NCI-H460 (cell line): ENCODE data around the gene WDR59. TPM values are rescaled to one million over a fixed set of nuclear protein-coding genes. Genes with fewer than 3 reads are reported as not detected.

ENCODE experiments used
- DNase-seq: peaks from one replicate; pipeline ENCODE4 v3.0.0-alpha.2; 2016; ENCODE audit warnings: low read depth; ENCODE audit errors: extremely low read depth
- total RNA-seq: library from RNA; depleted of rRNA; stranded (reverse); fragments of >200 nt; shearing (Covaris generic); gene quantifications from 2 replicates; pipeline ENCODE4 v1.2.3, GENCODE V29; 2014

WDR59 gene
- total RNA-seq, 1 experiment from 2014 or later = 19.7 TPM

GRCh38 chr16:74984194-74984528 lies 762 bp downstream of the WDR59 start:
- DNase-seq = no peak

GRCh38 chr16:74982256-74982655 lies 2.7 kb downstream of the WDR59 start:
- no peak for DNase-seq

GRCh38 chr16:74975591-74975990 lies 9.3 kb downstream of the WDR59 start:
- DNase-seq = no peak

- DNase-seq = no peak
Observed at GRCh38 chr16:74973304-74973703, 11.6 kb downstream of the WDR59 start.

GRCh38 chr16:74954763-74955162 lies 30.2 kb downstream of the WDR59 start:
- DNase-seq = no peak

- DNase-seq = no peak
Observed at GRCh38 chr16:74951681-74952080, 33.2 kb downstream of the WDR59 start.

- no peak for DNase-seq
Observed at GRCh38 chr16:74951206-74951605, 33.7 kb downstream of the WDR59 start.

GRCh38 chr16:74950511-74950910 lies 34.4 kb downstream of the WDR59 start:
- DNase-seq = no peak

GRCh38 chr16:74949309-74949708 lies 35.6 kb downstream of the WDR59 start:
- DNase-seq = no peak

- no peak for DNase-seq
Observed at GRCh38 chr16:74944466-74944865, 40.5 kb downstream of the WDR59 start.

GRCh38 chr16:74942977-74943918 lies 41.7 kb downstream of the WDR59 start:
- DNase-seq = no peak

GRCh38 chr16:74942566-74942965 lies 42.4 kb downstream of the WDR59 start:
- no peak for DNase-seq

- no peak for DNase-seq
Observed at GRCh38 chr16:74939688-74940087, 45.2 kb downstream of the WDR59 start.

- DNase-seq = no peak
Observed at GRCh38 chr16:74936902-74937560, 47.9 kb downstream of the WDR59 start.

GRCh38 chr16:74931445-74931844 lies 53.5 kb downstream of the WDR59 start:
- DNase-seq = no peak

GRCh38 chr16:74929636-74930035 lies 55.3 kb downstream of the WDR59 start:
- DNase-seq = no peak

GRCh38 chr16:74926805-74927204 lies 58.1 kb downstream of the WDR59 start:
- no peak for DNase-seq

- DNase-seq = no peak
Observed at GRCh38 chr16:74923766-74924460, 61.0 kb downstream of the WDR59 start.

GRCh38 chr16:74922150-74923138 lies 62.5 kb downstream of the WDR59 start:
- DNase-seq = no peak

- no peak for DNase-seq
Observed at GRCh38 chr16:74921051-74921450, 63.9 kb downstream of the WDR59 start.
